Heart left ventricle (tissue), 13 donors: ENCODE results near the gene FAM83F.

ENCODE experiments used
- CTCF ChIP-seq, 12 donors: fragments of 200-600 bp; sonication (generic) in 4 of 12; IDR thresholded peaks; one replicate each; pipeline versions ENCODE4 v1.5.0 to v1.8.0; 2018 to 2022; ENCODE audit warnings: antibody characterized with exemption in 12 of 12, mild to moderate bottlenecking in 5 of 12
- POLR2A ChIP-seq, 2 donors: fragments of 450-650 bp; IDR thresholded peaks; one replicate each; pipeline ENCODE4 v1.6.1; 2017; ENCODE audit warnings: antibody characterized with exemption in 2 of 2, mild to moderate bottlenecking in 2 of 2, moderate library complexity in 2 of 2
- donor health status: ischemic (EF 13 %, LVEDD 7.1; RV severe dilation, severe dysfunction).
- donor health status: DM: no; HTN: yes; CAD: no.
- donor health status: DM: no; HTN: no; CAD: no.
- donor health status: ischemic (EF 25% LVEDD 6.9; RV normal size, moderate dysfunction).
- donor health status: ischemic (EF 25% LVEDD 5.7; RV mildly dilated, moderate dysfunction).
- donor health status: ischemic (EF 35%, LVEDD 5.7; RV mildly dilated, moderate dysfunction).
- donor health status: nonischemic (EF 11% LVEDD 7.7; RV severe dilation, severe dysfunction).
- donor health status: DM: yes; HTN: yes; CAD: no.
- donor health status: PGD.
- donor health status: ischemic (EF 29% LVEDD 5.4; RV normal size, mild dysfunction).
- donor health status: nonischemic (EF 23%, LVEDD 6.1; RV moderate dilation, normal function).

GRCh38 chr22:40021401-40022000 lies 26.7 kb downstream of the FAM83F start:
- no peak for TF ChIP-seq CTCF (IDR thresholded peaks at IDR 0.05)
- no peak for TF ChIP-seq POLR2A (IDR thresholded peaks at IDR 0.05)
